ENCODE results near the gene PDZD4.

- TF ChIP-seq CTCF (optimal IDR thresholded peaks at IDR 0.05 in 1 of 3, IDR thresholded peaks at IDR 0.05 in 1 of 3, conservative IDR thresholded peaks at IDR 0.05 in 1 of 3; ENCODE audit: extremely low read depth in 1 of 3, insufficient read depth in 2 of 3, low read length in 3 of 3) (no peak), EZH2 (IDR thresholded peaks at IDR 0.05; ENCODE audit: low read length) (no peak)
Measured at GRCh38 chrX:153805436-153805835, 24.9 kb downstream of the PDZD4 start.

All from keratinocyte (primary cell).